HK-2 (cell line): ENCODE results near the gene CALN1.

ENCODE experiments used
- DNase-seq: peaks from one replicate; pipeline ENCODE4 v3.0.0-alpha.2; 2018; ENCODE audit not compliant: unreplicated experiment

The CALN1 gene

DNA sequence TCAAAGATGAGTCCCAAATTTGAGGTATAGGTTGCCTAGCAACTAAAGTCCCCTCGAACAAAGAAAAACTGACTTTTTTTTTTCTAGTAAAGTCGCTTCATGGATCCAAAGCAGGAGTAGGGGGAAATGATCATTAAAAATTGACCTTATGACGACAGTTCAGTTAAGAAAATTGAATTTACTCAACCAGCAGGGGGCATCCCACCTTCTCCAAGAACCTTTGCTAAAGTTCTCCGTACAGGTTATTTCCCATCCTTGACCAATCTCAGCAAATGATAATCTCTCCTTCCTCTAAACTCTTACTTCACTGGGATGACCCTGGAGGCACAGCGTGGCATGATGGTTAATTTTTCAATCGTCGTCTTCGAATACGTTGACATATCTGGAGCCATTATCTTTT lies 228.3 kb downstream of the CALN1 start:
- peak; percentile 1 for DNase-seq

DNA sequence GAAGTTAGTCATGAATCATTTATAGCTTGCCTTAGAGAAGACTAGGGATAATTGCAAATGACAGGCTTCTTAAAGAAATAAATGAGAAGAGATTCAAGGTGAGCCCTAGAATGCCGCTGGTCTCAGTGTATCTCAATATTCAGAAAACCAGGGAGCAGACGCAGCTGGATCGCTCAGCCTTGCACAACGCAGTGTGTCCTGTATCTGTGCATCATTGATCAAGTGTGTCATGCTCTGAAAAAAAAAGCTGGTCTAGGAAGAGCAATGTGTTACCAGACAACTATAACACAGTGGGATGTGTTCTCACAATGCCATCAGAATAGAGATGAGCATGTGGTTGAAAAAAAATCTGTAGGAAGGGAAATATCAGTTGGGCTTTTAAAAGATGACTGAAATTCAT lies 230.1 kb downstream of the CALN1 start:
- no peak for DNase-seq

DNA sequence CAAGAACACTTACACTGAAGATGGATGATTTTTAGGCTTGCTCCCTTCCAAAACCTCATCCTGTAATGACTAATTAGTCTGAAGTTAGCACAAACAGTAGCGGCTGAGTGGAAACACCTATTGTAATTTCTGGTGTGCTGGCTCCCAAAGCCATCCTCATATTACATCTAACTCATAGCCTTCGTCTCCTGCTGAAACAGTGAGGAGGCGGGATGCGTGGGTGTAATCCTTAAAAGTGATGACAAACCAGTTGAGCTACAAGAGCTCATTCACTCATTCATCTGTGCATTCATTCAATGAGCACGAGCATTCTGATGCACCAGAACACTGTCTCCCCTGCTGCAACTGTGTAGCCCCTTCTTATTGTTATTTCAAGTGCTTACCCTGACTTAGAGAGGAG lies 235.3 kb downstream of the CALN1 start:
- DNase-seq: no peak

DNA sequence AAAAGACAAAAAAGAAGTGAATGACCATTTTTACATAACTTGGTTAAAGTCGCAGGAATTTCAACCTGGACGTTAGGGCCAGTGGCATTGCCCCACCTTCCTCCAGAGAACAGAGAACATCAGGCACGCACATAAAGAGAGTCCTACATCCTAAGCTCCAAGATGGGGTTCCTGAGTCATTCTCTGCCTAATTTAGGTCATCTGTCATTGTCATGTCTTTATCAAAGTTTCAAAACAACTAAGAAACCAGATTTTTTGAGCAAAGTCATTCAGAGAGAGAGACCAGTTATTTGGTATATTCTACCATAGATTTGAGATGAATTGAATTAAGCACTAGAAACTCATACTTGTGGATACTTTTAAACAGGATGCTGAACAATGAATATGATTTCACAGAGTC lies 241.7 kb downstream of the CALN1 start:
- no peak for DNase-seq

DNA sequence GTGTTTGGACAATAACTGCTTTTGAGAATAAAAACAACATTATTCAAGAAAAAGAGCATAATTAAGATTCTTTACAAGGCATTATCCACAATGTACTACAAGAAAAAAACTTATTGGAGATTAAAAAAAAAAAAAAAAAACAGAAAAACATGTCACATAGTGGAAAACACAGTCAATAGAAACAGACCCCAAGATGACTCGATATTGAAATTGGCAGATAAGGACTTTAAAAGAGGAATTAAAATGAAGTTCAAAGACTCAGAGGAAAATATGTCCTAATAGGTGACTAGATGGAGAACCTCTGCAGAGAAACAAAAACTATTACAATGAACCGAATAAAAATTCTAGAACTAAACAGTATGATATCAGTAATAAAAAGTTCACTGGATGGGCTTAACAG lies 248.9 kb downstream of the CALN1 start:
- no peak for DNase-seq

DNA sequence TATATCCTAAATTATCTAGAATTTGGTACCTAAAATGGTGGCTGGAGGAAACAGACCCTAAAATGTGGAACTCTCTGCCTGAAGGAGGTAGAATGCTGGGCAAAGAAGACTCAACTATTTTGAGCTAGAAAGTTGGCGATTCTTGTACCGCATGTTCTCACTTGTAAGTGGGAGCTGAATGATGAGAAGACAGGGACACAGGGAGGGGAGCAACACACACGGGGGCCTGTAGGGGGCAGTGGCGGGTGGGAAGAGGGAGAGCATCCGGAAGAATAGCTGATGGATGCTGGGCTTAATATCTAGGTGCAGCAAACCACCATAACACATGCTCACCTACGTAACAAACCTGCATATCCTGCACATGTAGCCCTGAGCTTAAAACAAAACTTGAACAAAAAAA lies 250.6 kb downstream of the CALN1 start:
- DNase-seq: no peak

DNA sequence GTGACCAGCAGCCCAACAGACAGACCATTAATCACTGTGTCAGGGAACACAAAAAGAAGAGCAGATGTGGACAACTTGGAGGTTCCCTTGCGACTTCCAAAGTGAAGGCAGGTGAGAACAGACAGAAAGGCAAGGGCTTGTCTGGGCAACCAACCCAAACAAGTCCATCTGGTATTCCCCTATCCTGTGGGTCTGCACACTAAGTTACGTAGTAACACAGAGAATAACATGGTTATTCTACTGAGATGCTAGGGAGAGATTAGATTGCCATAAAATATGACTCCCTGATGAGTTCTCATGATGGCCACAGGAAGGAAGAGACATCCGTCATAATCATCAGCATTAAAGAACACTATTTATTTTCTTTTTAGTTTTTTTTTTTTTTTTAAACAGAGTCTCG lies 252.2 kb downstream of the CALN1 start:
- DNase-seq: no peak

DNA sequence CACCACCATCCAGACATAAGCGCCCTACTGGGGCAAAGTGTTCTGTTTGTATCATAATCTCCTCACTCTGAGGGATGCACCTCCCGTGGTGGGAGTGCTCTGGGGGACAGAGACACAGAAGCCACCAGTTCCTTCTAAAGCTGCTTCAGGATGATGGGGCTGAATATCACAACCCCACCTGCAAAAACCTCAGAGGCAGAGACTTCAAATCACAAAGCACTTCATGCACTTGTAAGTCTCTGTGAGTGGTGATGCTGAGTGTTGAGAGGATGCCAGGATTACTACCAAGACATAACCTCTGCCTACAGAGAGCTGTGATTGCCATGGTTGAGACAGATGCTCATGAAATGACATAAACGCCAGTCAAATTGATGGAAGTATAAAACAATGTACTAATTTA lies 255.5 kb downstream of the CALN1 start:
- no peak for DNase-seq

DNA sequence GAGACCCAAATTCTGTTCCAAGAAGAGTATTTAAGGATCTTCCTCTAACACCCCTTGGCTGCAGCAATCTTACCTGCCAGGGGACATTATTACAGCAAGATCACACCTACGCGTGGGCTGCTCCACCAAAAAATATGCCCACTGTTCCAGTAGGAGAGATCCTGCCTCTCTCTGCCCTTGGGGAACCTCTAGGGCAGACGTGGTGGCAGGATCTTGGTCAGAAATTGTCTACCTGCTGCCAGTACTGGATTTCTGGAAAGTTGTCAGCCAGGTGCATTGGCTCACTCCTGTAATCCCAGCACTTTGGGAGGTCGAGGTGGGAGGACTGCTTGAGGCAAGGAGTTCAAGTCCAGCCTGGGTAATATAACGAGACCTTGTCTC lies 259.0 kb downstream of the CALN1 start:
- no peak for DNase-seq

DNA sequence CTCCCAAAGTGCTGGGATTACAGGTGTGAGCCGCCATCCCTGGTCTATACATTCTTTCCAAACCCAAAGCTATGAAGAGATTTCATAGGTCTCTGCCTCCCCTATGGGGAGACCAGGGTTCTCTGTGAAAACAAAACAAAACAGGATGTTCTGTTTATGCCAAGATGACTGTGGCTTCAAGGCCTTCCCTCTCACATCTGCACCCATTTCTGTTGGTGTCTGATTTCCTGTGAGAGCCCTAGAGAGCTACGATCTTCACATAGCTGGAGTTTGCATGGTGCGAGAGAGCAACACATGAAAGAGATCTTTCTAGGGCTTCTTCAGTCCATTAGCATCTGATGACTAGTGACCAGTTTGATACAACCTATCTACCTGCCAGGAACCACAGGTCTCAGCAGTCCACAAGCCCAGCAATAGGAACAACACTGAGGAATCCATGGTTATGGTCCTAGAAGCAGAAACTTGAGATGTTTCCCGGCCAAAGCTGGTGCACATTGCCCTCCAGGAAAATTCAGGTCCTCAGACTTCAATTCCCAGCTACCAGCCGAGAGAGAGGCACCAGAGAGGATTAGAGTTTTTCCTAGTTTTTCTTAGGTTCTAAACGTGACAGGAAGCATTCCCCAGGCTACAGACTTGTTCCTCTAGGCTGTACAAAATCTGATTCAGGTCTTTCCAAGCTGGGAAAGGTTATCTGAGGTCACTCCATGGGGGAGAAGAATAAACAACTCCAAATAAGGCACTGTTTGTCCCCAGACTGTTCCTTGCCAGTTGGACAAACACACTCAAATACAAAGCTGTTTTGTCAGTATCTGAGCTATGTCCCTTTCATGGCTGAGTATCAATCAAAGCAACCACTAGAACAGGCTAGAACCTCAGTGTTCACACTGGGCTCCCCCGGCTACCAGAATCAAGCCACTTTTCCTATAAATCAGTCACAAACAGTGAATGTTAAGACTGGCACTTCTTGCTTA lies 259.7 kb downstream of the CALN1 start:
- DNase-seq: no peak

DNA sequence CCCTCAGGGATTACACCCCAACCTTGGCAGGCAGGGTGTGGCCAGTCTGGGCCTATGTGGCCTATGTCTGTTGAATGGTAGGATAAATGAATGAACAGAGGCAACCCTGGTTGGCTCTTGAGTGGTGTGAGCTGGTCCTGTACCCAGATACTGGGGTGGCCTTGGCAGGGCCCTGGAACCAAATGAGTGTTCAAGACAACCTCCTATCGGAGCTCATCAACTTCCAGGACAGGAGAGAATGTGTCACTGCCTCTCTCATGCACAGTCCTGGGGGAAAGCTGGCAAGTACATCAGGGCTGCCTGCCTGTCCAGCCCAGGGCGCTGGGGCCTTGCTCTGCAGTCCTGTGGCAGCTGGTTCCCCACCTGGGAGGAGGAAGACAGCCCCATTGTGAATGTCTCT lies 271.6 kb downstream of the CALN1 start:
- no peak for DNase-seq

DNA sequence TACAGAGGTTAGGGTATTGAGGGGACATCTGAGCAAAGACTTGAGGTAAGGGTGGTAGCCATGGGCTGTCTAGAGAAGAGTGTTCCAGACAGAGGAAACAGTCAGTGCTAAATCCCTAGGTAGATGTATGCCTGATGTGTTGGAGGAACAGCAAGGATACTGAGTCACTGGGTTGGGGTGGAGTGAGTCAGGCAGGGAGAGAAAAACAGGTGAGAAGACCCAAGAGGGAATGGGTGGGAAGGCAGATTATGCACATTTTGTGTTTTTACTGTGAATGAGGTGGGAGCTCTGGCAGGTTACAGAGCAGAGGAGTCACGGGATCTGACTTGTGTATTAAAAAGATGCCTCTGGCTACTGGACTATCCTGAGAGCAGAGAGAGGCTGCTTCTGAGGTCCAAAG lies 285.0 kb downstream of the CALN1 start:
- no peak for DNase-seq

DNA sequence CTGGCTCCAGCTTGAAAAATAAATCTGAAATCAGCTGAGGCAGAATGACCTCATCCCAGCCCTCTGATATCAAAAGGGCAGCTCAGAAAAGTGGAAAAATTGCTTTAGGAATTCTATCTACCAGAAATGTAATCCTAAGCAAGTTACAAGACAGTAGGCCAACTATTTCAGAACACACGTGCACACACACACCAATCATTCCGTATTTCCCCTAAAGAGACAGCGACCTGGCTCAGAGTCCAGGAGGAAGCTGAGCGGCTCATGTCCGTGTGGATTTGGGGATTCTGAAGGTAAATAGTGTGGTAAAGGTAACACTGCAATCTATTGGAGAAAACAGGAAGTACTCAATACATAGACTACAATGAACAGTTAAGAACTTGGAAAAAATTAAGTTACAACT lies 288.2 kb downstream of the CALN1 start:
- no peak for DNase-seq

DNA sequence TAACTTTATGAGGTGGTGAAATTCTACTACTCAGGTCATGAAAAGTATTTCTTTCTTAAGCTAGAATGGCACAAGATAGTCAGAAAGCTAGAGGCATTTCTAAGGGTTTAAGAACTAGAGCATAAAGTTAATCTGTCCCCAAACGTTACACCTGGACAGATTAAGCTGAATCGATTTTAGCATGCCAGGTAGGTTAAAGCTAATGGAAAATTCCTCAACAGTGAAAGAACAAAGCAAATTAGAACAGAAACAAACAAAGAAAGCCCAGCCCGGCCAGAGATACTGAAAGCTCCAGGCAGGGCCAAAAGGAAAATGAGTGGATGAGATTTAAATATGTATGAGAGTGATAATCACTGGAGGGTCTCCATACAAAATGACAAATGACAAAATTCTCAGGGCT lies 293.8 kb downstream of the CALN1 start:
- no peak for DNase-seq

DNA sequence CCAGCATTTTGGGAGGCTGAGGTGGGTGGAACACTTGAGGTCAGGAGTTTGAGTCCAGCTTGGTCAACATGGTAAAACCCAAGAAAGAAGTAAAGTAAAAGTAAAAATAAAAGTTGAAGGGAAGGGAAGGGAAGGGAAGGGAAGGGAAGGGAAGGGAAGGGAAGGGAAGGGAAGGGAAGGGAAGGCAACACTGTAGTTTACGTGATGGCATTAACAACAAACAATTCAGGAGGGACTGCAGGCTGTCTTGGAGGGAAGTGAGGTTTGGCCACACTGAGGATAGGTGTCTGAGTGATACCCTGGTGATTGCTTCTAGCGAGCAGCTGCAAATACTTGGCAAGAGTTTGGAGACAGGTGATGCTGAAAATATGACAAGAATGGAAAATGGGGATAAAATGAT lies 298.0 kb downstream of the CALN1 start:
- DNase-seq: no peak

DNA sequence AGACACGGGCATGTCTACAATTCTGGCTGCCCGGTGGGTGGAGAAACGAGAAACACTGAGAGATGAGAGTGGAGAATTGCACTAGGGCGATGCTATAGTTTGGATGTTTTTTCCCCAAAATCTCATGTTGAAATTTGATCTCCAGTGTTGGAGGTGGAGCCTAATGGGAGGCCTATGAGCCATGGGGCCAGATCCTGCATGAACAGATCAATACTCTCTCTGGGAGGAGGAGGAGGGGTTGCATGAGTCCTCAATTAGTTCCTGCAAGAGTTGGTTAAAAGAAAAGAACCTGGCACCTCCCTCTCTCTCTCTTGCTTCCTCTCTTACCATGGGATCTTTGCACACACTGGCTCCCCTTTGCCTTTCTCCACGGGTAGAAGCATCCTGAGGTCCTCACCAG lies 299.1 kb downstream of the CALN1 start:
- DNase-seq: no peak

DNA sequence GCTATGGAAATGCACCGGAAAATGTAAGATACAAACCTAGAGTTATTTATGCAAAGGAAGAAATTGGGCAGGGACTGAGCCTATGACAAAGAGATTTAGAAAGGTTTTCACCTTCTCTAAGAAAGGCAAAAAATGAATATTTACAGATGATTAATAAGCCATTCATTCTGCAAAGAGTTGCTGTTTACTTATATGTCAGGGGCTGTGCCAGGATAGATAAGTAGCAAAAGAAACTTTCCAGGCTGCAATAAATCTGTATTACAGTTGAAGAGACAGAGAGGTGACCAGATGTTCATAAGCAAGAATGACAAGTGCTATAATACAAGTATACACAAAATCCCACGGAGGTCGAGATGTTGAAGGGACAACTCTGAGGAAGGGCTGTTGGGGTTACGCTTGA lies 299.6 kb downstream of the CALN1 start:
- no peak for DNase-seq

DNA sequence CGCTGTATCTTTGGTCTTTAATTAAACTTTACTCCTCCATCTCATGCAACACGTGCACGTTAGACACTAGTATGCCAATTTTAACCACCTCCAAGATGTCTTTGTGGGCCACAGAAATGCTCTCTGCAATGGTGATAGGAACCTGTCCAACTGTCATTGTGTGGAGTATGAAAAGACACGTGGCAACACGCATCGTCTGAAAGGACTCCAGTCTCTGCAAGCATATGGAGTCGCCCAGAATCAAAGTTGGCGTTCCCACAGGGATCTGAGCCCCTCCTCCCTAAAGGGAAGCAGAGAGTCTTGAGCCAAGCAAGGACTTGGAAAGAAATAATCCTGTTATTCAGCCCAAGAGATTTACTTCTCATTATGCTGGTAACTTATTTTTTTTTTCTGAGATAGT lies 301.1 kb downstream of the CALN1 start:
- DNase-seq: no peak

DNA sequence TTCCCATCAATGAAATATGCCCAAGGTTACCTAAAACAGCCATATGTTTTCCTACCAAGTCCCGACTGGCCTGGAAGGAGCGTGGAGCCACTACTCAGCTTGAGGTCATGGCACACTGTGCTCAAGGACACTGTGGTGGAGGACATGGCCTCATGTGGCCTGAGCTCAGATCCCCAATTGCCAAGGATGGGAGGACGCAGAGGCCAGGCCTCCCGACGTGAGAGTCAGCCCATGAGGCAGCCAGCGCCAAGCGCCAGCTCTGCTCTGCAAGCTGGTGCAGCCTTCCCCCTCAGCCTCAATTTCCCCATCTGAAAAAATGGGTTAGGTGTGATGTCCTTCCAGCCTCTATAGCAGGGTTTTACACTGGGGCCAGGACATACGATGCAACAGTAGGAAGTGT lies 302.6 kb downstream of the CALN1 start:
- no peak for DNase-seq

DNA sequence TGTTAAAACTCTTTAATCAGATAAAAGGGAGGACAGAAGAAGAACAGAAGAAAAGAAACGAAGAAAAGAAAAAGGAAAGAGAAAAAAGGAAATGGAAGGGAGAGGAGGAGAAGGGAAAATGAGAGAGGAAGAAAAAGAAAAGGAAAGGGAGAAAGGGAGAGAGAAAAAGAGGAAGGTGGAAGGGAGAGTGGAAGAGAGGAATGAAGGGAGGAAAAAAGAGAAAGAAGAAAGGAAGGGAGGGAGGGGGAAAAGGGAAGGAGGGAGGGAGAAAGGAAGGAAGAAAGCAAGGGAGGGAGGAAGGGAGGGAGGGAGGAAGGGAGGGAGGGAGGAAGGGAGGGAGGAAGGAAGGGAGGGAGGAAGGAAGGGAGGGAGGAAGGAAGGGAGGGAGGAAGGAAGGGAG lies 305.7 kb downstream of the CALN1 start:
- DNase-seq: no peak

DNA sequence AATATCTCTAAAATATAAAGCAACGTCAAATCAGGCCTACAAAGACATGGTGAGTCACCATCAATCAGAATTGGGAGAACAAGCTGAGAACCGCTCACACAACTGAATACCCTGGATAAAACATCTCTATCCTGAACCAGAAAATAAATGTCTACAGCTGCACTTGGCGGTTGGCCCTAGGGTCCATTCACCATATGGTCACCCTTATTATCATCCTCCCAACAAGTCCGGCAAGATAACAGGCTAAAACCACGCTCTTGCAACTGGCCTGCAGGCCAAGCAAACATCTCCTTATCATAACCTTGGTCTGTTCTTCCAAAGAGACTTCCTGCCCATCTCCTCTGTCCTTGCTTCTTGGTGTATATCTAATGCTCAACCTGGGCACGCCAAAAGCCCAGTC lies 310.7 kb downstream of the CALN1 start:
- no peak for DNase-seq

DNA sequence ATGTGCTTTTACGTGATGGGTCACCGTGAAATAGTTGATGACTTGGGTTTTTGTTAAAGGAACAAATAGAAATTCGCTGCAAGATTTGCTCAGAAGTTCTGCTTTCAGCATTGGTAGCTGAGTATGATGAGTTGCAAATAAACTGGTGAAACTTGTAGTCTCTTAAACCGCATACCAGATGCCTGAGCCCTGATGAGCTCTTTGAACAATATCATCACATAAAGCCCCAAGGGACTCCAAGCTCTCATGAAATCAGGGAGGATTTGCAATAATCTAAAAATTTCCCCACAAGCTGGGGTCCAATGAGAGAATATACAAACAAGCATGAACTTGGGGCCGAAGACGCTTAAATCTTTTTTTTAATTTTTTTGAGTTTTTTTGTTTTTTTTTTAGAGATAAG lies 312.4 kb downstream of the CALN1 start:
- DNase-seq: no peak

DNA sequence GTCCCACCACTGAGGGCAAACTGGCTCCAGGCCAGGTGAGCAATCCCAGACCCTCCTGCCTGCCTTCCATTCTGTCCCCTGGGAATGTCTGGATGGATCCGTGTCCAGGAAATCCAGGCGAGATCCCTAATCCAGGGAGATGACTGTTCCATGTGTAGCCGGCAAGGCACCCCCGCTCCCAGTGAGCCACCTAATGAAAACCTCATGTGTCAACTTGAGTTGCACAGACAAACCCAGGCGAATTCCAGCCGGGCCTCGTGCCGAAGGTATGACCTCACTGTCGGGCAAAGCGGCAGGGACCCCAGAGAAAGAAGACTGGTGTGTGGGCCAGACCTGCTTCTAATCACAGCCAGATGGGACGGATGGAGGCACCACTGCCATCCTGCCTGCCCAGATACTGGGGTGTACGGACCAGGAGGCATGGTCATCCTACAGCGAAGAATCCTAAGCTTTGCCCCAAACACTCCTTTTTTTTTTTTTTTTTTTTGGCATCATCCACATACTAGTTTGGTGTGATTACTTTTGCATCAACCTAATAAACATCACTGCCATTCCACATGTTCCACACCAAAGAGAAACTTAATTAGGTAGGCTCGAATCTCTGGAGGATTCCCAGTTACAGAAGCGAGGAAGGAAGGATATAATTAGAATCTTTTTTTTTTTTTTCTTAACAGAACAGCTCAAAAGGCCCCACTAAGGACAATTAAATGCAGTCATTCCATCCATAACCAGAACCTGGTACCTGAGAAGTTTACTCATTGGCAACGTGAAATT lies 313.1 kb downstream of the CALN1 start:
- DNase-seq: no peak
